ENCODE data around the gene FSD1L.

DNA sequence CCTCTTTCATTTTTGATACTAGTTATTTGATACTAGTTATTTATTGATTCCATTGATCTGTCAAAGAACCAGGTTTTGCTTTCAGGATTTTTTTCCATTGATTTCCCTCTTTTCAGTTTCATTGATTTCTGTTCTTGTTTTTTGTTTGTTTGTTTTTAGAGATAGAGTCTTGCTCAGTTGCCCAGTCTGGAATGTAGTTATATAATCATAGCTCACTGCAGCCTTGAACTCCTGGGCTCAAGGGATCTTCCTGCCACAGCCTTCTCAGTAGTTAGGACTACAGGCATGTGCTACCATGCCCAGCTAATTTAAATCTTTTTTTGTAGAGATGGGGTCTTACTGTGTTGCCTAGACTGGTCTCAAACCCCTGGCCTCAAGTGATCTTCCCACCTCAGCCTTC is 49.9 kb downstream of the FSD1L start:
- TF ChIP-seq, protein P1, sequence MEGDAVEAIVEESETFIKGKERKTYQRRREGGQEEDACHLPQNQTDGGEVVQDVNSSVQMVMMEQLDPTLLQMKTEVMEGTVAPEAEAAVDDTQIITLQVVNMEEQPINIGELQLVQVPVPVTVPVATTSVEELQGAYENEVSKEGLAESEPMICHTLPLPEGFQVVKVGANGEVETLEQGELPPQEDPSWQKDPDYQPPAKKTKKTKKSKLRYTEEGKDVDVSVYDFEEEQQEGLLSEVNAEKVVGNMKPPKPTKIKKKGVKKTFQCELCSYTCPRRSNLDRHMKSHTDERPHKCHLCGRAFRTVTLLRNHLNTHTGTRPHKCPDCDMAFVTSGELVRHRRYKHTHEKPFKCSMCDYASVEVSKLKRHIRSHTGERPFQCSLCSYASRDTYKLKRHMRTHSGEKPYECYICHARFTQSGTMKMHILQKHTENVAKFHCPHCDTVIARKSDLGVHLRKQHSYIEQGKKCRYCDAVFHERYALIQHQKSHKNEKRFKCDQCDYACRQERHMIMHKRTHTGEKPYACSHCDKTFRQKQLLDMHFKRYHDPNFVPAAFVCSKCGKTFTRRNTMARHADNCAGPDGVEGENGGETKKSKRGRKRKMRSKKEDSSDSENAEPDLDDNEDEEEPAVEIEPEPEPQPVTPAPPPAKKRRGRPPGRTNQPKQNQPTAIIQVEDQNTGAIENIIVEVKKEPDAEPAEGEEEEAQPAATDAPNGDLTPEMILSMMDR (IDR thresholded peaks at IDR 0.05): no peak
- no peak for TF ChIP-seq ZFX (IDR thresholded peaks at IDR 0.05; ENCODE audit: borderline replicate concordance)

Measured in 22Rv1 (cell line).